ENCODE results near the gene CBARP. TPM values are rescaled to one million over a fixed set of nuclear protein-coding genes. Genes with fewer than 3 reads are reported as not detected.

The CBARP gene
- total and polyA plus RNA-seq, 9 of the 15 experiments (the other 6 are each of a cell fraction or from before 2014, with no cell fraction given) = 0.03 to 8.9 (median 1.2) TPM; not detected in 1

- TF ChIP-seq ZBTB9 (CRISPR knock-in tag; IDR thresholded peaks at IDR 0.05) (peak; percentile 94), ZNF12 (CRISPR knock-in tag; IDR thresholded peaks at IDR 0.05) (no peak), PRPF4 (IDR thresholded peaks at IDR 0.05; ENCODE audit: insufficient read depth, low read depth, low read length, poor library complexity, severe bottlenecking) (peak; percentile 70), ZNF239 (CRISPR knock-in tag; IDR thresholded peaks at IDR 0.05) (no peak), GABPA (tag; conservative IDR thresholded peaks at IDR 0.05; ENCODE audit: low read depth) (peak; percentile 49), SRSF7 (optimal IDR thresholded peaks at IDR 0.05; ENCODE audit: low read depth, low read length) (no peak), FOXK2 (conservative IDR thresholded peaks at IDR 0.05 in 1 of 2, IDR thresholded peaks at IDR 0.05 in 1 of 2; ENCODE audit: low read depth in 2 of 2) (no peak), PTBP1 (IDR thresholded peaks at IDR 0.05; ENCODE audit: low read depth, low read length) (no peak), BDP1 (IDR thresholded peaks at IDR 0.05; ENCODE audit: insufficient read depth, insufficient read length) (no peak), ZKSCAN1 (IDR thresholded peaks at IDR 0.05; ENCODE audit: low read depth, low read length) (no peak), GMEB1 (CRISPR knock-in tag; IDR thresholded peaks at IDR 0.05) (peak; percentile 67), ZSCAN29 (IDR thresholded peaks at IDR 0.05) (no peak), ZNF644 (tag; IDR thresholded peaks at IDR 0.05; ENCODE audit: low read depth) (no peak), HIVEP1 (CRISPR knock-in tag; IDR thresholded peaks at IDR 0.05) (no peak), ZNF124 (CRISPR knock-in tag; IDR thresholded peaks at IDR 0.05) (no peak), ZNF507 (tag; conservative IDR thresholded peaks at IDR 0.05) (no peak), SLC30A9 (CRISPR knock-in tag; IDR thresholded peaks at IDR 0.05) (no peak), RFX7 (CRISPR knock-in tag; IDR thresholded peaks at IDR 0.05) (0 out of 2 replicates have a peak, but pooled peaks have one; percentile 15), HOXB6 (CRISPR knock-in tag; IDR thresholded peaks at IDR 0.05; ENCODE audit: borderline replicate concordance) (0 out of 2 replicates have a peak, but pooled peaks have one; percentile 76), TAF1 (IDR thresholded peaks at IDR 0.05; ENCODE audit: control insufficient read depth, extremely low read depth, insufficient read depth, low read length, severe bottlenecking) (no peak), ZNF586 (CRISPR knock-in tag; conservative IDR thresholded peaks at IDR 0.05) (no peak), POLR3G (IDR thresholded peaks at IDR 0.05; ENCODE audit: extremely low read depth, insufficient read length, insufficient replicate concordance) (no peak), MNT (conservative IDR thresholded peaks at IDR 0.05) (peak; percentile 88 to 92)
Measured at GRCh38 chr19:1269478-1270212, 31.8 kb upstream of the CBARP start (continued).

All from K562 (cell line).